ENCODE results near the gene SRGN.

GRCh38 chr10:69065406-69066361, 22.2 kb upstream of the SRGN start:
- TF ChIP-seq, protein P1, sequence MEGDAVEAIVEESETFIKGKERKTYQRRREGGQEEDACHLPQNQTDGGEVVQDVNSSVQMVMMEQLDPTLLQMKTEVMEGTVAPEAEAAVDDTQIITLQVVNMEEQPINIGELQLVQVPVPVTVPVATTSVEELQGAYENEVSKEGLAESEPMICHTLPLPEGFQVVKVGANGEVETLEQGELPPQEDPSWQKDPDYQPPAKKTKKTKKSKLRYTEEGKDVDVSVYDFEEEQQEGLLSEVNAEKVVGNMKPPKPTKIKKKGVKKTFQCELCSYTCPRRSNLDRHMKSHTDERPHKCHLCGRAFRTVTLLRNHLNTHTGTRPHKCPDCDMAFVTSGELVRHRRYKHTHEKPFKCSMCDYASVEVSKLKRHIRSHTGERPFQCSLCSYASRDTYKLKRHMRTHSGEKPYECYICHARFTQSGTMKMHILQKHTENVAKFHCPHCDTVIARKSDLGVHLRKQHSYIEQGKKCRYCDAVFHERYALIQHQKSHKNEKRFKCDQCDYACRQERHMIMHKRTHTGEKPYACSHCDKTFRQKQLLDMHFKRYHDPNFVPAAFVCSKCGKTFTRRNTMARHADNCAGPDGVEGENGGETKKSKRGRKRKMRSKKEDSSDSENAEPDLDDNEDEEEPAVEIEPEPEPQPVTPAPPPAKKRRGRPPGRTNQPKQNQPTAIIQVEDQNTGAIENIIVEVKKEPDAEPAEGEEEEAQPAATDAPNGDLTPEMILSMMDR (conservative IDR thresholded peaks at IDR 0.05; ENCODE audit: low read depth, low read length) = no peak
- TF ChIP-seq EZH2 (IDR thresholded peaks at IDR 0.05; ENCODE audit: borderline replicate concordance, low read depth, low read length, poor library complexity, severe bottlenecking) = no peak

Measured in A673 (cell line).